GM12891 (cell line): ENCODE measurements around the gene ZGPAT.

Experiments
- POLR2A ChIP-seq: IDR thresholded peaks from 2 replicates; pipeline ENCODE4 v1.6.1; 2011; ENCODE audit warnings: low read depth, low read length, control low read depth
- POLR2AphosphoS5 ChIP-seq: IDR thresholded peaks from 2 replicates; pipeline ENCODE4 v1.6.1; 2011; ENCODE audit warnings: low read depth, low read length, control low read depth
- SPI1 ChIP-seq: IDR thresholded peaks from 2 replicates; pipeline ENCODE4 v1.6.1; 2011; ENCODE audit warnings: low read depth, low read length, control low read depth
- TAF1 ChIP-seq: IDR thresholded peaks from 2 replicates; pipeline ENCODE4 v1.6.1; 2011; ENCODE audit warnings: low read depth, low read length, control low read depth

DNA sequence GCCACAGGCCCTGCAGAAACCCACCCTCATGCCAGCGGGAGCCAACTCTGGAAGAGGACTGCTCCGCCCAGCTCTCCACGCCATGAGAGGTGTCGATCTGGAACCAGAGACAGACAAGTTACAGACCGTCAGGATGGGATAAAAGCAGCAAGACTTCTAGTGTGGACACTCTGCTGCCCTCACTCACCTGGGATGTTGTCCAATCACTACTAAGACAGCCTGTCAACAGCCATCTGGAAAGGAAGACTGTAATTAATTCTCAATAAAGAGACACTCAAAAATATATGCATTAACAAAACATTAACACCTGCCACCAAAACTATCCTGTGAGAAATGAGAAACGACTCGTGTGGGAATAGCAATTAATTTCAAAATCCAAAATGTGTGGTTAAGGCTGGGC lies 60.0 kb downstream of the ZGPAT start:
- TF ChIP-seq POLR2AphosphoS5 (no peak), SPI1 (no peak), POLR2A (no peak), TAF1 (no peak)
